Activated T-cell treated with anti-CD3 and anti-CD28 coated beads, Interleukin-2, amount 50 U/mL, for 4 hours (primary cell): ENCODE data around the gene HOXC6. TPM values are rescaled to one million over a fixed set of nuclear protein-coding genes. Genes with fewer than 3 reads are reported as not detected.
A peak's percentile ranks its signal among the peaks of the same experiment; 100 is the strongest.

ENCODE experiments used
- ATAC-seq, 2 donors: fragments of 200-7000 bp; cut with Tn5 transposase; one replicate each; pipeline ENCODE4 v1.10.0; 2021
- DNase-seq: peaks from one replicate; pipeline ENCODE4 v3.0.0-alpha.2; 2020
- H3K27me3 Mint-ChIP-seq: one replicate; pipeline ENCODE4 v1.8.0; 2021; ENCODE audit warnings: low read depth, mixed read lengths
- H3K36me3 Mint-ChIP-seq: one replicate; pipeline ENCODE4 v1.8.0; 2022; ENCODE audit warnings: mixed read lengths; ENCODE audit not compliant: insufficient read depth
- H3K4me1 Mint-ChIP-seq: one replicate; pipeline ENCODE4 v1.8.0; 2021; ENCODE audit warnings: low read depth, mixed read lengths
- H3K4me3 Mint-ChIP-seq: one replicate; pipeline ENCODE4 v1.8.0; 2021; ENCODE audit warnings: mild to moderate bottlenecking, moderate library complexity, mixed read lengths
- H3K9me3 Mint-ChIP-seq: one replicate; pipeline ENCODE4 v1.8.0; 2021; ENCODE audit warnings: mixed read lengths
- total RNA-seq, 3 donors: library from RNA; stranded (reverse); gene quantifications; one replicate each; pipeline ENCODE4 v1.2.1, GENCODE V29; 2021

Gene HOXC6
- total RNA-seq, 3 donors from 2014 or later, result not detected

GRCh38 chr12:53996240-53997203, 31.7 kb upstream of the HOXC6 start:
- Mint-ChIP-seq H3K4me3 (peak overlapping the region; percentile 82), H3K36me3 (no peaks in the 10 kb centered on the region), H3K4me1 (peaks cover 32% of the 10 kb centered on the region), H3K9me3 (no peaks in the 10 kb centered on the region), H3K27me3 (peaks cover 94% of the 10 kb centered on the region)
- DNase-seq (no peak), ATAC-seq (peak in 1 of 2 donors; percentile 6)

DNA sequence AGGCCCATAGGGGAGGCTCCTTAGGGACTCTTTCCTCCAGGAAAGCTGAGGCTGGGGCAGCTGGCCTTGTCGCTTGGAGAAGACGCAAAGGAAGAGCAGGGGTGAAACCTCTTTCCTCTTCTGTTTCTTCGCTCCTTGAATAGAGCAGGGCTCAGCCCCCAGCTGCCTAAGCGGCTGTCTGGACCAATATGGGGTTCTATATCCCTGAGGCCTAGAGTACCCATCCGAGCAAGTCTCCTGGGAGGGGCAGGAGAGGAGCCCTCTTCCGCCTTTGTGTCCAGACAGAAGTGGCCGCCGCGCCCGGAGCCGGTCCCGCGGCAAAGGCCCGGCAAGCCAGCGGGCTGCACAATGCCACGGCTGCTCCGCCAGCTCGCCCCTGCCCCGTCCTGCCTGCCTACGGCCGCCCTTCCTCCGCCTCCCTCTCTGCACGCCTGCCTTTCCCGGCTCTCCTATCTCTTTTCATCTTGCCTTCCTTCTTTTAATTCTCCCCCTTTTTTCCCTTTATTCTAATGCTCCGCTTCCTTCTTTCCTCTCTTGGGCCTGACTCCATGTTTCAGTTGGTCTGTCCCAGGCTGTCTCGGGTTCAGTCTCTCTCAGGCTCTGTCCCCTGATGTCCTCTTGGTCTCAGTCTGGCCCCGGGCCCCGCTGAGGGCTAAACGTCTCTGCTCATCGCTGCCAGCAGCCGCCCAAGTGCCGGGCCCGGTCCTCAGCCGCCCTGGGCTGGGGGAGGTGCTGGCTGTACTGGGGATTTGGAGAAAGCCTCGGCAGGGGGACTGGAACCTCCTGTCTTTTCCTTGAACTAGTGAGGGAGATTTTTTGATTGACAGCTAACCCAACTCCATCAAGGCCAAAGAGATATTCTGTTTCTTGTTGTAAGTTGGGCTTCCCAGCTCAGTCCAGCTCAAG, 30.8 kb upstream of the HOXC6 start:
- ATAC-seq, result no peak
- no peaks in the 10 kb centered on the region for H3K9me3 Mint-ChIP-seq
- H3K4me3 Mint-ChIP-seq, result no peak overlapping the region
- H3K27me3 Mint-ChIP-seq, result peaks cover 94% of the 10 kb centered on the region
- H3K36me3 Mint-ChIP-seq, result no peaks in the 10 kb centered on the region
- no peak for DNase-seq
- H3K4me1 Mint-ChIP-seq, result peaks cover 35% of the 10 kb centered on the region

GRCh38 chr12:53998110-53998899, 29.9 kb upstream of the HOXC6 start:
- no peak for DNase-seq
- no peak for ATAC-seq
- peaks cover 36% of the 10 kb centered on the region for H3K4me1 Mint-ChIP-seq
- H3K9me3 Mint-ChIP-seq, result no peaks in the 10 kb centered on the region
- H3K4me3 Mint-ChIP-seq, result no peak overlapping the region
- no peaks in the 10 kb centered on the region for H3K36me3 Mint-ChIP-seq
- H3K27me3 Mint-ChIP-seq, result peaks cover 95% of the 10 kb centered on the region

- H3K9me3 Mint-ChIP-seq, result no peaks in the 10 kb centered on the region
- H3K4me3 Mint-ChIP-seq, result no peak overlapping the region
- no peak for DNase-seq
- H3K36me3 Mint-ChIP-seq, result no peaks in the 10 kb centered on the region
- peaks cover 95% of the 10 kb centered on the region for H3K27me3 Mint-ChIP-seq
- no peak for ATAC-seq
- peaks cover 35% of the 10 kb centered on the region for H3K4me1 Mint-ChIP-seq
Measured at GRCh38 chr12:53998900-53999236, 29.4 kb upstream of the HOXC6 start.

DNA sequence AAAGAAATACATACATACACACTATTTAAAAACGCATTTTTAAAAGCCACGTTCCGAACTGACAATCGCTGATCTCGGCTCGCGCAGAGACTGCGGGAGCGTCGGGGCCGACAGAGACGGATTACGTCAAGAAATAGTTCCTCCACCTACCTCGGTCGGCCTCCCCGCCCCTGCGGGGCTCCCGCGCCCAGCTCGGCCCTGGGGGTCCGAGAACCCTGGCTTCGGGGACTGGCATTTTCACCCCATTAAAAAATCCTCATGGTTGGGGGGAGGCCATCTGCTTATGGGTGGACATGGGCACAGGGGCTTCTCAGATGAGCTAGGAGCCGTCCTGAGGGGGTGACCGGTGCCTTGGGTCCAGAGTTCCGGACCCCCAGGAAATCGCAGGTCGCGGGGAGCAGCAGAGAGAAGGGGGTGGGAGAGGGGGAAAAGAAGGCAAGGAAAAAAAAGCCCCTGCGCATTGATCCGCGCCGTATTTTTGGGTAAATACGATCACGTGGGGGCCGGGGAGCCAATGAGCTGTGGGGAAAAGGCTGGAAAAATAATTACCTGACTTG, 28.6 kb upstream of the HOXC6 start:
- Mint-ChIP-seq H3K4me3 (peak overlapping the region; percentile 13), H3K36me3 (no peaks in the 10 kb centered on the region), H3K4me1 (peaks cover 31% of the 10 kb centered on the region), H3K27me3 (peaks cover 95% of the 10 kb centered on the region), H3K9me3 (no peaks in the 10 kb centered on the region)
- no peak for ATAC-seq
- no peak for DNase-seq

DNA sequence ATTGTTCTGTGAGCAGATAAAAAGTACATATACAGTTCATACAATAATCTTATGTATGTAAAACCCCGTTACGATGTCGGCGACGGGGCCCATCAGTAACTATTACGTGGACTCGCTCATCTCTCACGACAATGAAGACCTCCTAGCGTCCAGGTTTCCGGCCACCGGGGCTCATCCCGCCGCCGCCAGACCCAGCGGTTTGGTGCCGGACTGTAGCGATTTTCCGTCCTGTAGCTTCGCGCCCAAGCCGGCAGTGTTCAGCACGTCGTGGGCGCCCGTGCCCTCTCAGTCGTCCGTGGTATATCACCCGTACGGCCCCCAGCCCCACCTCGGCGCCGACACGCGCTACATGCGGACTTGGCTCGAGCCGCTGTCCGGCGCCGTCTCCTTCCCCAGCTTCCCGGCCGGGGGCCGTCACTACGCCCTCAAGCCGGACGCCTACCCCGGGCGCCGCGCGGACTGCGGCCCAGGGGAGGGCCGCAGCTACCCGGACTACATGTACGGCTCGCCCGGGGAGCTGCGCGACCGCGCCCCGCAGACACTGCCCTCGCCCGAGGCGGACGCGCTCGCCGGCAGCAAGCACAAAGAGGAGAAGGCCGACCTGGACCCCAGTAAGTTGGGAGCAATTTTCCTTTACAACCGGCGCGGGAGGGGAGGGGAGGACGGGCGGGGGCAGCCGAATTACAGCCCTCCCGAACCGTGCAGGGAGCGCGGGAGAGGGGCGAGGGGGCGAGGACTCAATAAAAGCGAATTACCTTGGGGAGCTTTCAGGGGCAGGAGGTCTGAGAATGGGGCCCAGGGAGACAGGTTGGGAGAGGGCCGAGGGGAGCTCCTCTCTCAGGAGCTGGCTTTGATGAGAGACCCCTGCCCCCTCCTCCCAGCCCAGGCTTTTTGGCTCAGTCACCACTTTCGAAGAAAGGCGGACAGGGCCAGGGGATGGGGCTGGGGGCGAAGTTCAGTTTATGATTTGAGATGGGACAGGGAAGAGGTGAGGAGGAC, 27.8 kb upstream of the HOXC6 start, which contains the start of gene HOXC9:
TSS of gene HOXC9 (plus strand) at position 46 of the 999 bp plus-strand sequence. CDS start at position 74, 28 bp downstream.
- H3K36me3 Mint-ChIP-seq, result no peaks in the 10 kb centered on the region
- peaks cover 24% of the 10 kb centered on the region for H3K4me1 Mint-ChIP-seq
- DNase-seq, result no peak
- no peaks in the 10 kb centered on the region for H3K9me3 Mint-ChIP-seq
- no peak for ATAC-seq
- peaks cover 93% of the 10 kb centered on the region for H3K27me3 Mint-ChIP-seq
- H3K4me3 Mint-ChIP-seq, result peak within 1 kb of the TSS; percentile 13

DNA sequence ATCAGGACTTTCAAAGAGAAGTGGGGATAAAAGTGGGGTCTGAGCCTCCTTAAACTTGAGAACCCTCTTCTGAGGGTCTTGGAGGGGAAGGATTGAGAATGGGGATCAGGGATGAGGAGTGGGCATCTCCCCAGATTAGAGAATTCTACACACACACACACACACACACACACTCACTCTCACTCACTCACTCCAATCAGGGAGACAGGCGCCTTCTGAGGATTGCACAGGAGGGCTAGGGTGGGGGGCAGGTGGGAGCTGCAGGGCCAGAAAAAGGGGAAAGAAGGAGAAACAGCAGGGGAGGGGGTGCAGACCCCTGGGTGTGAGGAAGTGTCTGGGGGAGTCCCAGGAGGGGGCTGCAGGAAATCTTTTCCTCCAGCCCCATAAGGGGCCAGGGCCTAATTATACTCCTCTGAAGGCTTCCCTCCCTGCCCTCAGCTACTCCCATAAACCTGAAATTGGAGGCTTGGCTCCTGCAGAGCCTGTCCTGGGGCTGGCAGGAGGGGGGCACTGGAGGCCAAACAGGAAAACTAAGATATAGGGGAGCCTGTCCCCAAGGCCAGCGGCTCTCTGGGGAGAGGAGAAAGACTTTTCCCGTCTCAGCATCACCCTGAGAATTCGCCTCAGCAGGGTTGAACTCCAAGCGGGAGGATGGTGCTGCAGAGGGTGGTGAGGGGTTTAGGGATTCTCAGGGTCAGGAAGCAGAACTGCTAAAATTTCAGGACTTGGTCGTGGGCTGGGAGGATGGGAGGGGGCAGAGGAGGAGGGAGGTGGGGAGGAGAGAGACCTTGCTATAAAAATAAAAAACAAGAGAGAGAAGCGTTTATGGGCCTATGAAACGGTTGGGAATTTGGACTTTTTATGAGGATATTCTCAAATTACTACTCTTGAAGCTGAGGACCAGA, 26.7 kb upstream of the HOXC6 start:
- H3K36me3 Mint-ChIP-seq, result no peaks in the 10 kb centered on the region
- ATAC-seq (no peak), DNase-seq (no peak)
- no peak overlapping the region for H3K4me3 Mint-ChIP-seq
- no peaks in the 10 kb centered on the region for H3K9me3 Mint-ChIP-seq
- peaks cover 23% of the 10 kb centered on the region for H3K4me1 Mint-ChIP-seq
- peaks cover 95% of the 10 kb centered on the region for H3K27me3 Mint-ChIP-seq

DNA sequence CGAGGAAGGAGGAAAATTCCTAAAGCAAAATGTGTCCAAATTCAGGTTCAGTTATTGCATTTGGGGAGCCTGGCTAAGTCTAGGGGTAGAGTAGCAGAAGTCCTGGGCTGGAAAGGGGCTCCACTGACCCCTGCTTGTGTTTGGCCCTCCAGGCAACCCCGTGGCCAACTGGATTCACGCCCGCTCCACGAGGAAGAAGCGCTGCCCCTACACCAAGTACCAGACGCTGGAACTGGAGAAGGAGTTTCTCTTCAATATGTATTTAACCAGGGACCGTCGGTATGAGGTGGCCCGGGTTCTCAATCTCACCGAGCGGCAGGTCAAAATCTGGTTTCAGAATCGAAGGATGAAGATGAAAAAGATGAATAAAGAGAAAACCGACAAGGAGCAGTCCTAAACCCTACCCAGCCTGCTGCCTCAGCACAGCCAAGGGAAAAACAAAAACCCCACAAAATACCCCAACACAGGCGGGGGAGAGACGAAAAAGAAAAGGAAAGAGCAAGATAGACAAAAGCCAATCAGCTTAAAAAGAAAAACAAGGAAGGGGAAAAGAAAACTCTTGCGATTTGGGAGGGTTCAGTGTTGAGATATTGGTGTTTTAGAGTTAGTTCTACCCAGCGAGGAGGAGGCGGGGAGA, 25.8 kb upstream of the HOXC6 start:
- Mint-ChIP-seq H3K4me3 (no peak overlapping the region), H3K27me3 (peaks cover 98% of the 10 kb centered on the region), H3K9me3 (no peaks in the 10 kb centered on the region), H3K36me3 (no peaks in the 10 kb centered on the region), H3K4me1 (peaks cover 18% of the 10 kb centered on the region)
- no peak for DNase-seq
- ATAC-seq, result no peak

GRCh38 chr12:54002915-54003389, 25.3 kb upstream of the HOXC6 start:
- H3K9me3 Mint-ChIP-seq, result no peaks in the 10 kb centered on the region
- DNase-seq (no peak), ATAC-seq (no peak)
- no peak overlapping the region for H3K4me3 Mint-ChIP-seq
- peaks cover 98% of the 10 kb centered on the region for H3K27me3 Mint-ChIP-seq
- H3K36me3 Mint-ChIP-seq, result no peaks in the 10 kb centered on the region
- H3K4me1 Mint-ChIP-seq, result peaks cover 14% of the 10 kb centered on the region

DNA sequence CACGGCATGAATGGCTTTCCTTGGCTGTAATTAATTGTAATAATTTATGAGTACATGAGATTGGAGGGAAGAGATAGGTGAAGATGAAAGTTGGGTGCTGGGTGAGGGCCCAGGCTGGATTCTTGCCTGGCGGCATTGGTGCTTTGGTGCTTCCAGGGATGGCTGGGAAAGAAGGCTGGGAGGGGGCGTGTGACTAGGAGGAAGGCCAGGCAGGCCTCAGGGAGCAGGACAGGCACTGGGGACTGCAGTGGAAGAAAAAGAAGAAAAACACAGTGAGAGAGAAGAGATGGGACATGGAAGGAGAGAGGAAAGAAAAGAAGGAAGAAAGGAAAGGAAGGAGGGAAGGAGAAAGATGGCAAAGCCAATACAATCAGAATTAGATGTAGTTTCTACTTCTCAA, 24.6 kb upstream of the HOXC6 start:
- Mint-ChIP-seq H3K27me3 (peaks cover 97% of the 10 kb centered on the region), H3K36me3 (no peaks in the 10 kb centered on the region), H3K4me3 (no peak overlapping the region), H3K4me1 (peaks cover 14% of the 10 kb centered on the region), H3K9me3 (no peaks in the 10 kb centered on the region)
- ATAC-seq, result no peak
- no peak for DNase-seq

DNA sequence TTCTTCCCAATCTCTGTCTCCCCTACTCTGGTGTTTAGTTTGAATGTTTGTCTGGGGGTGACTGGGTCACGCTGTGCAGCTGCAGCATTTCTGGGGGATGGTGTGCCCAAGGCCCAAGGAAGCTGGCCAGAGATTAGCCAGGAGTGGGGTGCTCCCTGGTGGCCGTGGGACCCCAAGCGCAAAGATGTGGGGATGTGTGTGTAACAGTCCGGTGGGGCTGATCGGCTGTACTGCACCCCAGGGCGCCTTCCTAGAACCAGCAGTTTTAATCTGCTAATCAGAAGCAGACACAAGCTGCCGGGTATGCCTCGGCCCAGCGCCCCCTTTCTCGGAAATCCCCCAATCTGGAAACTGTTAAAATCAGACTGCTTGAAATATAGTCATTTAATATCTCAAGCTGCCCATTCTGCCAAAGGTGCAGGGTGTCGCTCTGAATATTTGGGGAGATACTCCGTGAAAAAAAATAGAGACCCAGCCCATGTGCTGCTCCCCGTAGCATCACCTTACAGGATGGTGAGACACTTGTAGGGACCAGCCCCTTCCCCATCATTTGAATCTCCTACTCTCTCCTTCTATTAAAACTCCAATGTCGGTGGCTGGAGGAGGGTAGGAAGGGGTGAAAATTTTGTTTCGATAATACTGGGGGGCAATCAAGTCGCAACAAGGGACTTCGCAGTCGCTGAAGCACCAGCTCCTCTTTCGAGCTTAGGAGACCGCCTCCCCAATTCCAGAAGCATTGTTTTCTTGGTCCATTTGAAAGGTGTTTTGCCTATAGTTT, 24.0 kb upstream of the HOXC6 start:
- Mint-ChIP-seq H3K4me1 (peaks cover 15% of the 10 kb centered on the region), H3K9me3 (no peaks in the 10 kb centered on the region), H3K4me3 (no peak overlapping the region), H3K27me3 (peaks cover 93% of the 10 kb centered on the region), H3K36me3 (no peaks in the 10 kb centered on the region)
- DNase-seq, result no peak
- no peak for ATAC-seq
